Measurements from ENCODE around the gene ABLIM2.

ABLIM2 gene

DNA sequence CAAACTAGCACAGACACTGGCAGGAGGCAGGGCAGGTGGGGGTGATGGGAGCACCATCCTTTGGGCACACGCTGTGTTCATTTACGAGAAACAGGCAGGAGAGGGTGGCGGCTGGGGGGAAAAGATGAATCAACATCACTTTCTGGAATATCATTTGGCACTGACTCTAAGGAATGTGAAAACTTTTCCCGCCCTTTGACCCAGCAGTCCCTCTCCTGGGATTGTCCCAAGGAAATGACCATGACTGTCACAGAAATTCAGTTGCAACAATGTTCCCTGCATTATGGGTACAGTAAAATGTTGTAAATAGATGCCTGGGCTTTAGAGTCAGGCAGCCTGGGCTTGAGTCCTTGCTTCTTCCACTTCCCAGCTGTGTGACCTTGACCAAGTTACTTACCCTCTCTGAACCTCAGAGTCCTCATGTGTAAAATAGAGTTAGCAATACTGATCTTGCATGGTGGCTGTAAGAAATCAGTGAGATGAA, 58.6 kb downstream of the ABLIM2 start:
- no peak for DNase-seq

DNA sequence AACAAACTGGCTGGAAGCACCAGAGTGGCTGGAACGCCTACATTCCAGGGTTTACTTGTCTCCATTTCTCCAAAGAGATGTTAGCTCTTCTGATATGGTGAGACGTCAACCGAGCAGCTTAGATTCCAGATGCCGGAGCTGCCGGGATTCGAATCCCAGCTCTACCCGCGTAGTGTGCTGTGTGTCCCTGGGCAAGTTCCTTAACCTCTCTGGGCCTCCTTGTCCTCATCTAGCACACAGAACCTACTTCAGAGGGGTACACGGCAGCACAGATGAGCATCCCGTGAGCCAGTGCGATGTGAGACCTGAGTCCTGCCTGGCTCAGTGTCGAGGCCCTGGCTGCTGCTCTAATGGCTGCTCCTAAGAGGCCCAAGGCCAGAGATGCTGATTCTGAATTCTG, 60.1 kb downstream of the ABLIM2 start:
- DNase-seq, result no peak

- DNase-seq, result no peak
Observed at GRCh38 chr4:8097721-8098345, 60.8 kb downstream of the ABLIM2 start.

DNA sequence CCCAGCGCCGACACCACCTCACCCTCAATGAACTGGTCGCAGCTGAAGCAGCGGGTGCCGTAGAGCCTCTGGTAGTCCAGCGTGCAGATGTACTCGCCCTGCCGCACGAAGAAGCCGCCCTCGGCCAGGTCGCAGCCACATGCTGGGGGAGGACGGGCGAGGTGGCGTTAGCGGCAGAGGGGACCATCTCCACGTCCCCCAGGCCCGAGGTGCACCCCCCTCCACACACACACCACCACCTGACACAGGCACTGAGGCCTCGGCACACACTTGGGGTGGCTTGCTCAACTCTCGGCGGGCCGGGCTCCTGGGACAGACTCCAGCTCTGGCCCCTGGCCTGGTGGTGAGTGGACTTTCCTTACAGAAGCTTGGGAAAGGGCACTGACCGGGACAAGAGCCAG, 61.5 kb downstream of the ABLIM2 start:
- DNase-seq, result no peak

GRCh38 chr4:8096690-8097061, 61.9 kb downstream of the ABLIM2 start:
- DNase-seq, result no peak

DNA sequence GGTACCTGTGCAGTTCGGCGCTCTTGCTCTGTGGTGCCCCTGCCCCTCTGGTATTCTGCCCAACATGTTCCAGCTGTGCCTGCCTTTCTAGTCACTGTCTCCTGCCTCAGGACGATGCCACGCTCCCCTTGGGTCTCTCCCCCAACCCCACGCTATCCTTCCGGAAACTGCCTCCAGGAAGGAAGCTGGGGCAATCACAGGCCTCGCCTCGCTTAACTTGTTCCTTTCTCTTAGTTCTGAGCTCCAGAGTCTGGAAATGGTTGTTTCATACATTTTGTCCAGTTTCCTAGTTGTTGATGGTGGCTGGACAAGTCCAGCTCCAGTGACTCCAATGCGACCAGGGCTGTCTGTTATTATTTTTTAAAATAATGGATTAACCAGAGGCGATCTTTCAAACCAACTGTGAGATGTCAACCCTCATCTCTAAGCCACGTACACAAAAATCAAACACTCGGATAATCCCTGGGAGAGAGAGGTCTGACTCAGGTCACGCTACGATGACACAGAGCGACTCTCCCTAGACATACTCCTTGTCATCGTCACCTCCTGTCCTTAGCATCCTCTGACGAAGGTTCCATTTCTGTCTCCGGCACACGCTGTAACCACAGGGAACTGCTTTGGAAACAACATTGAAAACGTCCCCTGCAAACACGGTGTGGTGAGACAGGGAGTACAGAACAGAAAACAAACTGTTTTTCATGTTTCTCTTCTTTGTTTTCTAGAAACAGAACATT, 62.5 kb downstream of the ABLIM2 start:
- DNase-seq, result no peak

DNA sequence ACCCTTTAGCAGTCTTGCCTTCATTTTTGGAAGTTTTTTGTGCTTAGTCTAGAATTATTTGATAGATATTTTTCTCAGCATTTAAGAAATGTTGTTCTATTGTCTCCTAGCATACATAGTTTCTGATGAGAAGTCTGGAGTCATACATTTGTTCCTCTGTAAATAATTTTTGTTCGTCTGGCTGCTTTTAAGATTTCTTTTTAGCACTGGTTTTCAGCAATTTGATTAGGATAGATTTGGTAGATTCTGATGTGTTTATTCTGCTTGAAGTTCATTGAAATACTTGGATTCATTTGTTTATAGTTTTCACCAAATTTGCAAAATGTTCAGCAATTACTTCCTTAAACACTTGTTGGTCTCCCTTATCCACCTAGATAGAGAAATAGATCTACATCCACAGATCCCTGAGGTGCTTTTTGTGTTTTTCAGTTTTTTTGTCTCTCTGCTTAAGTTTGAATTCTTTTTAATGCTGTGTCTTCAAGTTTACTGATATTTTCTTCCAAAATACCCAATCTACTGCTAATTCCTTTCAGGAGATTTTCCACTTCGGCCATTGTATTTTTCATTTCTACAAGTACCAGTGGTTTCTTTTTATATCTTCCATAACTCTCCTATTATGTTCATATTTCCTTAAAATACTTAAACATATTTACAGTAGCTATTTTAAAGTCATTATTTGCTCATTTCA, 64.9 kb downstream of the ABLIM2 start:
- DNase-seq, result no peak

- DNase-seq, result no peak
Observed at GRCh38 chr4:8092282-8092681, 66.3 kb downstream of the ABLIM2 start.

- no peak for DNase-seq
Observed at GRCh38 chr4:8090744-8091301, 67.8 kb downstream of the ABLIM2 start.

GRCh38 chr4:8090312-8090711, 68.3 kb downstream of the ABLIM2 start:
- DNase-seq, result no peak

DNA sequence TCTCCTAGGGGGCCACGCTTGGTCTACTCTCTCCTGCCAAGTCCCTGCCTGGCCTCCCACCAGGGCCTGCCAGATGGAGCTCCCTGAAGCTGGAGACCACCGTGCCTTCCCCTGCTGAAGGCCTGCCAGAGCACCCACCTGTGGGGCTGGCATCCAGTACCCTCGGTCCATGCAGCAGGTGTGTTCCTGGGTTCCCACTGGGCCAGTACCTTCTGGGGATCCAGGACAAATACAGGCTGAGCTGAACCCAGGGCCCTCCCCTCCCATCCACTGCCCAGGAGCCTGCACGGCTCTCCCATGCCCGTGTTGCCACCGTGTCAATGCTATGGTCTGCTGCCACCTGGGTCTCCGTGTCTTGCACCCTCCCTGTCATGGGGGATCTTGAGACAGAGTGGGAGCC, 68.8 kb downstream of the ABLIM2 start:
- no peak for DNase-seq

- no peak for DNase-seq
Observed at GRCh38 chr4:8088966-8089491, 69.6 kb downstream of the ABLIM2 start.

GRCh38 chr4:8087921-8088495, 70.6 kb downstream of the ABLIM2 start:
- no peak for DNase-seq

GRCh38 chr4:8086783-8087445, 71.7 kb downstream of the ABLIM2 start:
- no peak for DNase-seq

- DNase-seq, result no peak
Observed at GRCh38 chr4:8085491-8086117, 73.0 kb downstream of the ABLIM2 start.

GRCh38 chr4:8084712-8085490, 73.7 kb downstream of the ABLIM2 start:
- no peak for DNase-seq

DNA sequence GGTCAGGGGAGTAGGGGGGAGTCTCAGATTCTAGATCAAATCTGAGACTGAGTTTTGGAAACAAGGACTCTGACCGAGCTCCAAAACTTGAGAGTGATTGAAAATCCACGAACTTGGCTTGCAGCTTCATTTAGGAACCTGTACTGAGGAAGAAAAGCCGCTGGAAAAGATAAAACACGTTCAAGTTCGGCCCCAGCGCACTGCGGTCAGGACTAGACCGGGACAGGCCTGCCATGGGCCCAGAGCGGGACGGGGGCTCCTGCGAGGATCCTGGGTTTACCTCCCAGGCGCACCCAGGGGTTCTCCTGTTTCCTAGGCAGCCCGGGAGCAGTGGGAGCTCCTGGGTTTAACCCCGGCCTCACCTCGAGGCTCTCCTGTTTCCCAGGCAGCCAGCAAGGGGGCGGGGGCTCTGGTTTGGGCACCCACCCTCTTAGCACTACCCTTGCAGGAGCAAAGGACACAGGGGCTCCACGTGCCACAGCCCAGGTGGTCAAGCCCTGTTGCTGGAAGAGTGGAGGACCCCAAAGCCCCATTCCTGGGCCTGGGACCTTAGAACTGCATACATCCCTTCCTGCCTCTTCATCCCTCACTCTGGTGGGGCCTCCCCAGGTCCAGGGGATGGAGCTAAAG, 74.5 kb downstream of the ABLIM2 start:
- no peak for DNase-seq

- no peak for DNase-seq
Observed at GRCh38 chr4:8083086-8083825, 75.4 kb downstream of the ABLIM2 start.

GRCh38 chr4:8082517-8083055, 76.0 kb downstream of the ABLIM2 start:
- DNase-seq, result no peak
